GM12864 (cell line): ENCODE results near the gene CHPF.
A peak's percentile ranks its signal among the peaks of the same experiment; 100 is the strongest.

Experiments used
- DNase-seq: peaks from one replicate; pipeline ENCODE4 v3.0.0-alpha.2; 2011; ENCODE audit warnings: low read depth
- H3K4me3 ChIP-seq: 2 replicates; pipeline ENCODE4 v1.5.1; 2011; ENCODE audit warnings: mild to moderate bottlenecking, low read depth, low read length, control low read depth
- TF ChIP-seq, protein P1 (sequence below): IDR thresholded peaks from 2 replicates; pipeline ENCODE4 v1.5.1; 2011; ENCODE audit warnings: low read depth, mild to moderate bottlenecking, moderate library complexity, low read length, control low read depth, inconsistent platforms; ENCODE audit errors: missing control alignments

CHPF gene

DNA sequence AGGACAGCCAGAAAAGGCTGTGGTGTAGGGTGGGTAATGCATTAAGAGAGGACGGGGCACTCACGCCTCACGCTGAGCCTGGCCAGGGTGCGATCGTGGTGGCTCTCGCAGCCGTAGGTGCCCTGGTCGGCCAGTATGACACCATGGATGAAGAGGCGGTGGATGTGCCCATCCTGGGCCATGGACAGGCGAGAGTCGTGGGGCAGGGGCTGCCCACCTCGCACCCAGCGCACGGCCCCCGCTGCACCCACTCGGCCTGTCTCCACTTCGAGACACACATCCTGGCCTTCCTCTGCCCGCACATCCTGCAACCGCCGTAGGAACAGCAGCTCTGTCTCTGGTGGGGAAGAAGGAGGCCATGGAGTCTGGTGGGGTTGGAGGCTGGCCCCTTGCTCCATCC is 12.3 kb upstream of the CHPF start:
- DNase-seq, result no peak
- no peak overlapping the region for H3K4me3 ChIP-seq
- TF ChIP-seq, protein P1, sequence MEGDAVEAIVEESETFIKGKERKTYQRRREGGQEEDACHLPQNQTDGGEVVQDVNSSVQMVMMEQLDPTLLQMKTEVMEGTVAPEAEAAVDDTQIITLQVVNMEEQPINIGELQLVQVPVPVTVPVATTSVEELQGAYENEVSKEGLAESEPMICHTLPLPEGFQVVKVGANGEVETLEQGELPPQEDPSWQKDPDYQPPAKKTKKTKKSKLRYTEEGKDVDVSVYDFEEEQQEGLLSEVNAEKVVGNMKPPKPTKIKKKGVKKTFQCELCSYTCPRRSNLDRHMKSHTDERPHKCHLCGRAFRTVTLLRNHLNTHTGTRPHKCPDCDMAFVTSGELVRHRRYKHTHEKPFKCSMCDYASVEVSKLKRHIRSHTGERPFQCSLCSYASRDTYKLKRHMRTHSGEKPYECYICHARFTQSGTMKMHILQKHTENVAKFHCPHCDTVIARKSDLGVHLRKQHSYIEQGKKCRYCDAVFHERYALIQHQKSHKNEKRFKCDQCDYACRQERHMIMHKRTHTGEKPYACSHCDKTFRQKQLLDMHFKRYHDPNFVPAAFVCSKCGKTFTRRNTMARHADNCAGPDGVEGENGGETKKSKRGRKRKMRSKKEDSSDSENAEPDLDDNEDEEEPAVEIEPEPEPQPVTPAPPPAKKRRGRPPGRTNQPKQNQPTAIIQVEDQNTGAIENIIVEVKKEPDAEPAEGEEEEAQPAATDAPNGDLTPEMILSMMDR, result no peak

DNA sequence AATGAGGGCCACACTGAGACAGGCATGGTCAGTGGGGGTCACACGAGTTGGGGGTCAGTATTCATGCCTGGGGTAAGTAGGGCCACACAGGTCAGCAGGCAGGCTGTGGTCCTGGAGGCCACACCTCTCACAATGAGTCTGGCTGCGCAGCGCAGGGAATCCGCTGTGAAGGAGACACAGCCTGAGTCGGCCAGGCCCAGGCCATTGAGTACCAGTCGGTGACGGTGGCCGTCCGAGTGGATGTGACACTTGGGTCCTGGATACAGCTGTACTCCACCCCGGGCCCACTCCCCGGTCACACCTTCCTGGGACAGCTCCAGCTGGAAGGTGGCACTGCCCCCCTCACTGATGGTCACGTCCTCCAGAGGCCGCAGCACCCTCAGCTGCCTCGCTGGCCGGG is 10.7 kb upstream of the CHPF start:
- no peak overlapping the region for H3K4me3 ChIP-seq
- no peak for DNase-seq
- TF ChIP-seq, protein P1, result no peak

DNA sequence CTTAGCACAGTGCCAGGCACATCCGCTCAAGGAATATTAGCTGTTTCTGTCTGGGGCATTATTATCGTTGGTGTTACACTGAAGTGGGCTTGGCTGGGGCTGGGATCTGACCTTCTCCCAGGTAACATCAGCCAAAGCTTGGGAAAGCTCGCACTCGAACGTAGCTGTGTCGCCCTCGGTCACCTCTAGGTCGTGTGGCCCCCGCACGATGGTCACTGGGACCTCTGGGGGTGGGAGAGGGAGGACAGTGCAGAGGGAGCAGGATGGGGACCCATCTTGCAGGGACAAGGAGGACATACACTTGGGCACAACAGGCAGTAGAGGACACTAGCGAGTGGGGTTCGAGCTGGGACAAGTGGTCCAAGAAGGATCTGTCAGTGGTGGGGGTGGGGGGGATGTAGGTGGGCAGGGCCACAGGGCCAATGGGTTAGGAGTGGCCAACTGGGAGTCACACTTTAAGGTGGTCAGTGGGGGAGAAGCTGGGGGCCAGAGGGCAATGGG is 9.9 kb upstream of the CHPF start:
- TF ChIP-seq, protein P1, result no peak
- no peak for DNase-seq
- H3K4me3 ChIP-seq, result no peak overlapping the region

DNA sequence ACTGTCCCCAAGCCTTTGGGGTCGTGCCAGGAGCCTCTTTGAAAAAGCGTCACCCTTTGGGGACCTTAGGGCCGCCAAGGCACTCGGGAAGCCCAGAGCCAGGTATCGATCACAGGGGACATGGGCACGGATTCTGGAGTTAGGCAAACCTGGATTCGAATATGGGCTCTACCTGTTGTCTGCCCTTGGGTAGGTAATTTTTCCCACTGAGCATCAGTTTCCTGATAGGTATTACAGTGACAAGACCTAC is 9.5 kb upstream of the CHPF start:
- no peak overlapping the region for H3K4me3 ChIP-seq
- TF ChIP-seq, protein P1, result no peak
- no peak for DNase-seq

DNA sequence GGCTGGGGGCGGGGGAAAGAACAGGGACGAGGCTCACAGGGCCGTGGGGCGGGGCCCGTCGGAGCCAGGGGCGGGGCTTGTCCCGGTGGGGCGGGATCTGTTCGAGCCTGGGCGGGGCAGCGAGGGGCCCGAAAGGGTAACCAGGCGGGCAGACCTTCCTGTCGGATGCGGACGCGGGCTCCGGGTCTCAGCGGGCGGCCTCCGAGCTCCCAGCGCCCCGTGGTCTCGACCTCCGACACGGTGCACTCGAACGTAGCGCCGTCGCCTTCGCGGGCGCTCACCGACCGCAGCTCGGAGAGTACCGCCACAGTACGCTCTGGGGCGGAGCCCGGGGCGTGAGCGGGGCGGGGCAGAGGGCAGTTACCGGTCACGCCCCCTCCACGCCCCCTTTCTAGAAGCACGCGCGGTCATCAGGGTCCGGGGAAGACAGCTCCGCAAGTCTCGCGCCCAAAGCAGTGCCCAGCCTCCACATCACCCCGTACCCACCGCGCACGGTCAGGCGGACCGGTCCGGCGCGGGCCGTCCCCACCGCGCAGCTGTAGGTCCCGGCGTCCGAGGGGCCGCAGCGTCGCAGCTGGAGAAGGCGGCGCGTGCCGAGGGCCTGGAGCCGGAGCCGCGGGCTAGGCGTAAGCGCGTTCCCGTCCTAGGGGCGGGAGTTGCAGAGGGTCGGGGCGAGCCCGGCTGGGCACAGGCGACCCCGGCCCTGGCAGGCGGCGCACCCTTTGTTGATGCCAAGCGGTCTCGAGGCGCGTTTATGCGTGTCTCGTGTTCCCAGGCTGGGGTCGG is 9.0 kb upstream of the CHPF start:
- TF ChIP-seq, protein P1, result no peak
- peak overlapping the region; percentile 65 for H3K4me3 ChIP-seq
- DNase-seq, result no peak

DNA sequence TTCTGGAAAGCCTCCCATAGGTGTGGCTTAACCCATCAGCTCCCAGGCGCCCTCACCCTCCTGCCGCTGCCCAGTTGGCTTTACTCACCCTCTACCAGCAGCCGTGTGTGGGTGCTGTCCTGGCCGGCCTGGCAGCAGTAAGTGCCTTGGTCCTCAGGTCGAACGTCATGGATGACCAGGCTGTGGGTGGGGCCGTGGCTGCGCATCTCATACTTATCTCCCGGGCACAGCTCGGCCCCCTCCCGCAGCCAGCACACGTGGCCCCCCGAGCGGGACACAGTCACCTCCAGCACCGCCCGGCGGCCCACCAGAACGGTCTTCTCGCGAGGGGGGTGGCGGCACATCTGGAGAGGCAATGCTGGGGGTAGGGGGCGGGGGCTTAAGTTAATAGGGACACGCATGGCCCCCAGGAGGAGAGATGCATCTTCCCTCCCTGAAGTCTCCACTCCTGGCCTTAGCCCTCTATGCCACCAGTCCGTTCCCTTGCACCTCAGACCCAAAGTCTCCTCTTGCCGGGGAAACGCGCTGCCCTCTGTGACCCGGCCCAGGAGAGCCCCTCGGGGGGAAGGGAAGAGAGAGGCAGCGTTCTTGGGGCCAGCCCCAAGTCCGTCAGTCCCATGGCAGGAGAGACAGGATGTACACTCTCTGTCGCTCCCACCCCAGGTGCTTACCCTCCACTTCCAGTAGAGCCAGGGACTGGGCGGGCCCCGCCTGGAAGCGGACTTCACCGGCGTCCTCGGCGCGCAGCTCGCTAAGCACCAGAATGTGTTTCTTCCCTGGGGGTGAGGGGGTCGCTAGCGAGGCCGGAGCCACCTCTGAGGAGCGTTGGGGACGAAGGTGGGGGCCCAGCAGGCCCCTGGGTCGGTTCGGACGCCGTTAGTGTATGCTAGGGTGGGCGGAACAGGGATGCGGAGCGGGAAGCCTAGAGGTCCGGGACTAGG is 8.1 kb upstream of the CHPF start:
- H3K4me3 ChIP-seq, result peak overlapping the region; percentile 65
- TF ChIP-seq, protein P1, result no peak
- DNase-seq, result no peak

DNA sequence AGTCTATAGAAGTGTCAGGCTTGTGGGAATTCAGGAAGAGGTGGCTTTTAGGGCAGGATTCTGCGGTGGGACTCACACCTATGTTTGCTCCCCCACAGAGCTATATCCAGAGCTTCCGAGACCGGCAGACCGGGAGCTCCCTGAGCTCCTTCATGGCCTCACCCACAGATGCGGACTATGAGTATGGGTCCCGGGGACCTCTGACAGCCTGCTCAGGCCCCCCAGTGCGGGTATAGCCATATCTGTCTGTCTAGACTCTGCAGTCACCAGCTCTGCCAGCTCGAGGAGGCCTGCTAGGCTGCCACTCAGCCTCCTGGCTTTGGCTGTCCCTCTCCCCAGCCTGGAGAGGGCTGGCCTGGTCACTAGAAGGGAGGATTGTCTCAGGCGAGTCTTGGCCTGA is 6.0 kb upstream of the CHPF start:
- TF ChIP-seq, protein P1, result no peak
- no peak for DNase-seq
- H3K4me3 ChIP-seq, result no peak overlapping the region
